SK-N-SH treated with all-trans-retinoic acid at 6 μM for 48 hours (cell line): Measurements from ENCODE around the gene PAEP.

Experiments used
- ATAC-seq: fragments of 200-7000 bp; cut with Tn5 transposase; 3 replicates; pipeline ENCODE4 v1.9.1; 2020; ENCODE audit warnings: mild to moderate bottlenecking, moderate library complexity
- ARNTL ChIP-seq: fragments of 450-650 bp; formaldehyde crosslinking; IDR thresholded peaks from 2 replicates; pipeline ENCODE4 v1.5.0; 2020; ENCODE audit warnings: low read depth, mild to moderate bottlenecking, moderate library complexity, borderline replicate concordance
- BACH2 ChIP-seq: fragments of 250-450 bp; sonication (Bioruptor Pico); IDR thresholded peaks from 2 replicates; pipeline ENCODE4 v1.9.0; 2021; ENCODE audit warnings: mild to moderate bottlenecking, borderline replicate concordance
- CREB5 ChIP-seq: fragments of 250-450 bp; sonication (Bioruptor Pico); IDR thresholded peaks from 2 replicates; pipeline ENCODE4 v1.5.1; 2020; ENCODE audit warnings: low read depth, mild to moderate bottlenecking, moderate library complexity
- CSDC2 ChIP-seq: fragments of 250-450 bp; sonication (Bioruptor Pico); IDR thresholded peaks from 2 replicates; pipeline ENCODE4 v1.5.0; 2020; ENCODE audit warnings: mild to moderate bottlenecking, moderate library complexity
- ESRRG ChIP-seq: fragments of 250-450 bp; sonication (Bioruptor Pico); IDR thresholded peaks from 2 replicates; pipeline ENCODE4 v1.6.1; 2021; ENCODE audit warnings: mild to moderate bottlenecking
- GLIS3 ChIP-seq: fragments of 250-450 bp; sonication (Bioruptor Pico); IDR thresholded peaks from 2 replicates; pipeline ENCODE4 v1.5.0; 2020; ENCODE audit warnings: mild to moderate bottlenecking, moderate library complexity
- ISL1 ChIP-seq: fragments of 250-450 bp; sonication (Bioruptor Pico); IDR thresholded peaks from 2 replicates; pipeline ENCODE4 v2.1.2; 2022; ENCODE audit warnings: mild to moderate bottlenecking, moderate library complexity
- OSR1 ChIP-seq: fragments of 250-450 bp; sonication (Bioruptor Pico); IDR thresholded peaks from 2 replicates; pipeline ENCODE4 v1.8.0; 2022; ENCODE audit warnings: moderate library complexity, mild to moderate bottlenecking, inconsistent platforms
- PPARA ChIP-seq: fragments of 250-450 bp; sonication (Bioruptor Pico); IDR thresholded peaks from 2 replicates; pipeline ENCODE4 v1.5.0; 2020; ENCODE audit warnings: mild to moderate bottlenecking, borderline replicate concordance
- RARB ChIP-seq: fragments of 250-450 bp; sonication (Bioruptor Pico); IDR thresholded peaks from 2 replicates; pipeline ENCODE4 v1.8.0; 2021; ENCODE audit warnings: mild to moderate bottlenecking, moderate library complexity
- SNAI2 ChIP-seq: fragments of 250-450 bp; sonication (Bioruptor Pico); IDR thresholded peaks from 2 replicates; pipeline ENCODE4 v1.5.0; 2020; ENCODE audit warnings: mild to moderate bottlenecking, moderate library complexity
- TCF4 ChIP-seq: fragments of 250-450 bp; sonication (Bioruptor Pico); IDR thresholded peaks from 2 replicates; pipeline ENCODE4 v1.8.0; 2021; ENCODE audit warnings: mild to moderate bottlenecking, moderate library complexity, borderline replicate concordance
- TOX ChIP-seq: fragments of 250-450 bp; sonication (Bioruptor Pico); IDR thresholded peaks from 2 replicates; pipeline ENCODE4 v1.8.0; 2021; ENCODE audit warnings: mild to moderate bottlenecking, moderate library complexity, borderline replicate concordance
- TSHZ2 ChIP-seq: fragments of 250-450 bp; sonication (Bioruptor Pico); IDR thresholded peaks from 2 replicates; pipeline ENCODE4 v1.5.0; 2020; ENCODE audit warnings: mild to moderate bottlenecking, moderate library complexity
- ZC3H10 ChIP-seq: fragments of 250-450 bp; sonication (Bioruptor Pico); IDR thresholded peaks from 2 replicates; pipeline ENCODE4 v1.5.1; 2021; ENCODE audit warnings: mild to moderate bottlenecking, moderate library complexity
- ZFP3 ChIP-seq: fragments of 250-450 bp; sonication (Bioruptor Pico); IDR thresholded peaks from 2 replicates; pipeline ENCODE4 v1.5.0; 2020; ENCODE audit warnings: mild to moderate bottlenecking, moderate library complexity
- ZFP30 ChIP-seq: fragments of 450-650 bp; formaldehyde crosslinking; IDR thresholded peaks from 2 replicates; pipeline ENCODE4 v1.5.0; 2022; ENCODE audit warnings: mild to moderate bottlenecking, moderate library complexity
- ZNF70 ChIP-seq: fragments of 450-650 bp; formaldehyde crosslinking; IDR thresholded peaks from 2 replicates; pipeline ENCODE4 v1.5.0; 2020; ENCODE audit warnings: mild to moderate bottlenecking, moderate library complexity
- ZNF8 ChIP-seq: fragments of 450-650 bp; formaldehyde crosslinking; IDR thresholded peaks from 2 replicates; pipeline ENCODE4 v1.5.0; 2020; ENCODE audit warnings: mild to moderate bottlenecking, moderate library complexity
- TF ChIP-seq, protein P1 (sequence below): fragments of 250-450 bp; sonication (Bioruptor Pico); IDR thresholded peaks from 2 replicates; pipeline ENCODE4 v1.8.0; 2020; ENCODE audit warnings: mild to moderate bottlenecking, moderate library complexity, borderline replicate concordance

Gene PAEP

DNA sequence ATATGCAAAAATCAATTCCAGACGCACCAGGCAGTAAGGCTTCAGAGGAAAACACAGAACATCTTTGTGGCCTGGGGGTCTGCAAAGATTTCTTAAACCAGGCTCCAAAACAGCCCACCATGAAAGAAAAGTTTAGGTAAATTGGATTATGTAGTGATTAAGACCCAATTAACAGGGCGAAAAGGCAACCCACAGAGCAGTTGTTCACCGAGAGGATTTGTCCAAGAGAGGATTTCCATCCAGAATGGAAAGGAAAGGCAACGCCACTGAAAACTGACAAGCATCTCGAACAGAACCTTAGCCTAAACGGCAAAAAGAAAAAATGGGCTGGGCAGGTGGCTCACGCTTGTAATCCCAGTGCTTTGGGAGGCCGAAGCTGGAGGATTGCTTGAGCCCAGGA is 40.4 kb downstream of the PAEP start (continued):
- TF ChIP-seq ARNTL (CRISPR knock-in tag), result no peak
- no peak for TF ChIP-seq TCF4 (CRISPR knock-in tag)
- TF ChIP-seq ESRRG (CRISPR knock-in tag), result no peak
- no peak for TF ChIP-seq TSHZ2
- TF ChIP-seq, all 23 proteins: peak for 0

GRCh38 chr9:135602789-135603481 is 41.4 kb downstream of the PAEP start:
- ATAC-seq, result no peak; the same call in 2 of the 3 replicates
- no peak for TF ChIP-seq CSDC2 (CRISPR knock-in tag)
- no peak for TF ChIP-seq ZNF8 (CRISPR knock-in tag)
- no peak for TF ChIP-seq RARB (CRISPR knock-in tag)
- TF ChIP-seq GLIS3 (CRISPR knock-in tag), result no peak
- no peak for TF ChIP-seq ZC3H10 (CRISPR knock-in tag)
- no peak for TF ChIP-seq ZNF70
- no peak for TF ChIP-seq ZFP30
- TF ChIP-seq SNAI2 (CRISPR knock-in tag), result no peak
- TF ChIP-seq OSR1 (CRISPR knock-in tag), result no peak
- TF ChIP-seq, protein P1, sequence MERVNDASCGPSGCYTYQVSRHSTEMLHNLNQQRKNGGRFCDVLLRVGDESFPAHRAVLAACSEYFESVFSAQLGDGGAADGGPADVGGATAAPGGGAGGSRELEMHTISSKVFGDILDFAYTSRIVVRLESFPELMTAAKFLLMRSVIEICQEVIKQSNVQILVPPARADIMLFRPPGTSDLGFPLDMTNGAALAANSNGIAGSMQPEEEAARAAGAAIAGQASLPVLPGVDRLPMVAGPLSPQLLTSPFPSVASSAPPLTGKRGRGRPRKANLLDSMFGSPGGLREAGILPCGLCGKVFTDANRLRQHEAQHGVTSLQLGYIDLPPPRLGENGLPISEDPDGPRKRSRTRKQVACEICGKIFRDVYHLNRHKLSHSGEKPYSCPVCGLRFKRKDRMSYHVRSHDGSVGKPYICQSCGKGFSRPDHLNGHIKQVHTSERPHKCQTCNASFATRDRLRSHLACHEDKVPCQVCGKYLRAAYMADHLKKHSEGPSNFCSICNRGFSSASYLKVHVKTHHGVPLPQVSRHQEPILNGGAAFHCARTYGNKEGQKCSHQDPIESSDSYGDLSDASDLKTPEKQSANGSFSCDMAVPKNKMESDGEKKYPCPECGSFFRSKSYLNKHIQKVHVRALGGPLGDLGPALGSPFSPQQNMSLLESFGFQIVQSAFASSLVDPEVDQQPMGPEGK (CRISPR knock-in tag), result no peak
- no peak for TF ChIP-seq PPARA (CRISPR knock-in tag)
- TF ChIP-seq CREB5, result no peak
- TF ChIP-seq ARNTL (CRISPR knock-in tag), result no peak
- no peak for TF ChIP-seq TOX

DNA sequence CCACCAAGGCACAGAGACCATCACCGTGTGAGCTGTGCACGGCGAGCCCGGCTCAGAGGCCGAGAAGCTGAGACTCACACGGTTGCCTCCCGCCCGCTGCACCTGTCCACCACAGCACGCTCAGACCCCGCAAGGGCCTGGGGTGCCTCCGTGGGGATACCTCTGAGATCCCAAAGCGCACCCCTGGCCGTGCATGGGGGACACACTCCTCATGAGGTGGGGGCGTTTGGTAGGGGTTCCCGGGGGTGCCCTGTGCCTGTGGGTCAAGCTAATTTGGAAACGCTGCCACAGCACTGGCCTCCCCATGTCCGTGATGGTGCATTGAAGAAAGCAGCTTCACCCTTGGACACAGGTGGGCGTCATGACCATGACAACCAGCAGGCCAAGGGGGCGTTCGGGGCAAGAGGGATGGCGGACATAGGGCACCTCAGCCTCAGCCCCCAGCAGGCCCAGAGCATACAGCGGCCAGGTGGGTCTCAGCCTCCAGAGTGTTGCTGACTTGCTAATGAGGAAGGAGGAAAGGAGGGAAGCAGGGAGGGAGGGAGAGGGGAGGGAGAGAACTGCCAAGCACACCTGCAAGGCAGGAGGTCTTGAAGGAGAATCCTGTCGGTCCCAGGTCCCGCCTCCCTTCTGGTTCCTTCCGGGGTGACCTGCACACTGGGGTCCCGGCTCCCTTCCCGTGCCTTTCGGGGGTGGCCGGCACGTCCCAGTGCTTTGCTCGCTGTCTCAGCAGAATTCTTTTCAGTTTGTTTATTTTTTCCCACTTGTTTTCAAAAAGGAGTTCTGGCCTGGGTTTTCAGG is 43.1 kb downstream of the PAEP start:
- no peak for TF ChIP-seq ZFP3
- TF ChIP-seq, protein P1 (CRISPR knock-in tag), result no peak
- TF ChIP-seq OSR1 (CRISPR knock-in tag), result no peak
- TF ChIP-seq GLIS3 (CRISPR knock-in tag), result no peak
- no peak for TF ChIP-seq ZC3H10 (CRISPR knock-in tag)
- ATAC-seq, result no peak

DNA sequence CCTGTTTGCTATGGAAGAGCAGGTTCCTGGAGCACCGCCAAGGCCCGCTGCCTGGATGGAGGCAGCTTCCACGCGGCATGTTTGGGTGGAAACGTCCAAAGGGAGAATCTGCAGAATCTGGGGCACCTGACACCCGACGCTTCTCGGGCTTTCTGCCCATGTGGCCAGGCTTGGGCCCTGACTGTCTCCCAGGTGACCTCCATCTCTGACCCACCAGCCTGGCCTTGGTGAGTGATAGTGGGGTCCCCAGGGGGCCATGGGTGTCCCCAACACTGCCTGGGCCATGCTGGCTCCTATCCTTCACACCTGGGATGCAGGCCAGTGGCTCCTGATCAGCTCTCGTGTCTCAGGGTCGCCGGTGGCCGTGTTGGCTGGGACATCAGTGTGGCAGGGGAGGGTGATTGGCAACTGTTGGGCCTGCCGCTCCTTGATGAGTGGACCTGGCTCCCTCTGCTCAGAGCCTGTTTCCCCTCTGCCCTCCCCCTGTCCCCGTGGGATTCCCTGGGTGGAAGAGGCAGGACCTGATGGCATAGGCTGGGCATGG is 43.8 kb downstream of the PAEP start:
- no peak for ATAC-seq

More for the DNA sequence above, 43.8 kb downstream of the PAEP start:
- TF ChIP-seq TSHZ2, result no peak
- TF ChIP-seq OSR1 (CRISPR knock-in tag), result no peak
- no peak for TF ChIP-seq SNAI2 (CRISPR knock-in tag)
- no peak for TF ChIP-seq ISL1 (CRISPR knock-in tag)
- no peak for TF ChIP-seq BACH2 (CRISPR knock-in tag)
